HCT116 (cell line): ENCODE data around the gene GRAMD4.

Source experiments
- CTCF ChIP-seq, 3 experiments: fragments of 200-600 bp in 1 of 3; sonication (generic) in 1 of 3; IDR thresholded peaks in 2 of 3; conservative IDR thresholded peaks in 1 of 3; 2 replicates each; pipeline ENCODE4 v1.5.1; 2012 to 2017; ENCODE audit warnings: low read depth in 2 of 3, low read length in 2 of 3, antibody characterized with exemption in 1 of 3, borderline replicate concordance in 1 of 3, control low read depth in 1 of 3, mild to moderate bottlenecking in 1 of 3, mixed read lengths in 1 of 3, mixed run types in 1 of 3, moderate library complexity in 1 of 3; ENCODE audit not compliant: insufficient read depth in 1 of 3
- EGR1 ChIP-seq: IDR thresholded peaks from 2 replicates; pipeline ENCODE4 v1.6.1; 2012; ENCODE audit warnings: low read depth
- EZH2 ChIP-seq: fragments of 200-600 bp; sonication (generic); IDR thresholded peaks from 2 replicates; pipeline ENCODE4 v1.6.1; 2017; ENCODE audit warnings: antibody characterized with exemption, mixed run types
- POLR2AphosphoS5 ChIP-seq: IDR thresholded peaks from 2 replicates; pipeline ENCODE4 v1.6.1; 2011; ENCODE audit warnings: mild to moderate bottlenecking, low read depth, low read length, moderate library complexity
- RAD21 ChIP-seq: IDR thresholded peaks from 2 replicates; pipeline ENCODE4 v1.6.1; 2012; ENCODE audit warnings: low read depth, mild to moderate bottlenecking
- REST ChIP-seq: IDR thresholded peaks from 2 replicates; pipeline ENCODE4 v1.6.1; 2012; ENCODE audit warnings: low read depth

GRCh38 chr22:46721501-46722085, 101.4 kb downstream of the GRAMD4 start:
- no peak for TF ChIP-seq REST
- no peak for TF ChIP-seq CTCF (IDR thresholded peaks at IDR 0.05 in 2 of 3, conservative IDR thresholded peaks at IDR 0.05 in 1 of 3; ENCODE audit: borderline replicate concordance in 1 of 3, insufficient read depth in 1 of 3, low read depth in 2 of 3, low read length in 2 of 3)
- TF ChIP-seq RAD21 = no peak
- TF ChIP-seq POLR2AphosphoS5 = no peak
- no peak for TF ChIP-seq EGR1
- no peak for TF ChIP-seq EZH2
